Activated CD4-positive, CD25-positive, alpha-beta regulatory T cell treated with anti-CD3 and anti-CD28 coated beads, Interleukin-2, amount 50 U/mL, for 24 hours (primary cell): ENCODE measurements around the gene MARCHF3.
"Not testable (repeated sequence)": the region's sequence is repeated elsewhere in the genome, so short reads cannot be mapped to it uniquely, and the experiment has no call there.

Source experiments
- ATAC-seq, 2 donors: fragments of 150-1000 bp; cut with Tn5 transposase; one replicate each; pipeline ENCODE4 v1.10.0; 2021; ENCODE audit warnings: mild to moderate bottlenecking in 1 of 2, moderate library complexity in 1 of 2

Gene MARCHF3

DNA sequence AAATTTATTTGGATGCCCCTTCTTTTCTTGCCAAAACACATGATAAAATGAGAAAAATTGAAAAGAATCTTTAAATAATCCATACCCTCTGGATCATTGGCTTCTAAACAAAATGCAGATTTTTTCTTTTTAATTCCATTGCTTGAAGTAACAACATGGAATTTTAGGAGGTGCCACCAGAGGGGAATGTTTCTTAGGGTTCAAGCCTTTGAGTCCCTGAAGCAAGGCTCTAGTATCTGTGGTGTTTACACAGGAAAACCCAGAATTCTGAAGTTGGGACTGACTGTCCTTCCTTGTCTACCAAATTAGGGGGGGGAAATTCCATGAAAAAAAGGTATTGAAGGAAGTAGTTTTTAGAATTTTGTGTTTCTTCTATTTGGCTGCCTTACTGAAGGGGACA lies 184.0 kb downstream of the MARCHF3 start:
- no peak for ATAC-seq

DNA sequence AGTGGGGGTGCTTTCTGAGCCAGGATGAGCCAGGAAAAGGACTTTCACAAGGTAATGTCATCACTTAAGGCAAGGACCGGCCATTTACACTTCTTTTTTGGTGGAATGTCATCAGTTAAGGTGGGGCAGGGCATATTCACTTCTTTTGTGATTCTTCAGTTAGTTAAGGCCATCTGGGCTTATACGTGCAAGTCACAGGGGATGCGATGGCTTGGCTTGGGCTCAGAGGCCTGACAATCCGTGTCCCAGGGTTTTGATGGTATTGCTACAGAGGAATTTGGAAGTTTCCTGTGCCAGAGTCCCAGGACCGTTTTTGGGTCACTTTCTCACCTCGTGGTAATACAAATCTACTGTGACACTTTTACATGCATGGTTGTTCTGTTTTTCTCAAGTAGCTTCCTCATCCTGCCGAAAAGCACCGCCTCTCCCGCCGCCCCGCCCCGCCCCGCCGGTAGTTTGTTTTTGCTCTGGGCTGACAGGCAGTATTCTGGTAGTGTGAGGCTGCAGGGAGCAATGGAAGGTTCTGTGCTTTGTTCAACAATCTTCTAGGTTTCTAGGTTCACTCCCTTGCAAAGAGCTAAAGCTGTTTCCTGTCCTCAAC lies 184.8 kb downstream of the MARCHF3 start:
- peak; percentile 80 to 87 for ATAC-seq

DNA sequence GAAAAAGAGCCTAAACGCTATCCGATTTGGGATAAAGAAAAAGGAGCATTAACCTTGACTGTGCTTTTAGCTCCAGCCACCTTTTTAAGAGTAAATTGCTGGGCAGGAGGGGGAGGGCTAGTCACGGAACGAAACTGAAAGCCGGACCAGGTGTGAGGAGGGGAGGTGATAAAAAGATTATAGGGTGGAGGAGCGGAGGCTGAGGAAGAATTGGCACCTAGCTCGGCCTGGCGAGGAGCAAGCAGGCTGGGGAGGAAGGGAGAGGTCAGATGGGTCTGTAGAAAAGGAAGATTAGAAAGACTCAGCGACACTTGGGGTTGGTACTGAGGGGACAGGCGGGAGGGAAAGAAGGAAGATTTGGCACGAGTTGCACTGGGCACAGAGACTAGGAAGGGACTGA lies 187.0 kb downstream of the MARCHF3 start:
- ATAC-seq = not testable (repeated sequence)

DNA sequence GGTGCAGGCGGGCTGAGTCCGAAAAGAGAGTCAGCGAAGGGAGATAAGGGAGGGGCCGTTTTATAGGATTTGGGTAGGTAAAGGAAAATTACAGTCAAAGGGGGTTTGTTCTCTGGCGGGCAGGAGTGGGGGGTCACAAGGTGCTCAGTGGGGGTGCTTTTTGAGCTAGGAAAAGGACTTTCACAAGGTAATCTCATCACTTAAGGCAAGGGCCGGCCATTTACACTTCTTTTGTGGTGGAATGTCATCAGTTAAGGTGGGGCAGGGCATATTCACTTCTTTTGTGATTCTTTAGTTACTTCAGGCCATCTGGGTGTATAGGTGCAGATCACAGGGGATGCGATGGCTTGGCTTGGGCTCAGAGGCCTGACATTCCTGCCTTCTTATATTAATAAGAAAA lies 191.0 kb downstream of the MARCHF3 start:
- not testable (repeated sequence) for ATAC-seq

DNA sequence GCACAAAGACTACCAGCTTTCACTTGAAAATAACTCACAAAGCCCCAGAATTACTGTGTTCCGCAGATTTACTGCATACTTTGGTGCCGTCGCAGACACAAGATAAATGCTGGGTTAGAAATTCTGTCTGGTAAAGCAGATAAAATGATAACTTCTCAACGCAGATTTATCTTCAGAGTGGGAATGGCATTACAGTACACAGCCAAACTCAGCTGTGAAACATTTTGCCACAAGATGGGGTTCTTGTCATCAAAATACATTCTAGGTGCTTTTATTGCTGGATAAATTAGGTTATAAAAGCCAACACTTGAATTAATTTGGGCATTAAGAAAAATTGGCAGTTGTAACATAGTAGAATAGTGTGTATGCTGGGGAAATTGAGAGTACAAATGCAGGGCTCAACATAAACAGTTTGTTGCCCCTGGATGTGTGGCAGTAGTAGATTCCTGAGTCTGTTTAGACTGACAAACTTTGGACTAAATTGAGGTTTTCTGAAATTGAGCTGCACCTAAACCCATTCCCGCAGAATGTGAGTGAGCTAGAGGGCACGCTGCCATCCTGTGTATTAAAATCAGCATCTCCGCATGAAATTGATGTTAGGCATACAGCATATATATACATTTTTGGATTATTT lies 192.3 kb downstream of the MARCHF3 start:
- ATAC-seq = no peak

DNA sequence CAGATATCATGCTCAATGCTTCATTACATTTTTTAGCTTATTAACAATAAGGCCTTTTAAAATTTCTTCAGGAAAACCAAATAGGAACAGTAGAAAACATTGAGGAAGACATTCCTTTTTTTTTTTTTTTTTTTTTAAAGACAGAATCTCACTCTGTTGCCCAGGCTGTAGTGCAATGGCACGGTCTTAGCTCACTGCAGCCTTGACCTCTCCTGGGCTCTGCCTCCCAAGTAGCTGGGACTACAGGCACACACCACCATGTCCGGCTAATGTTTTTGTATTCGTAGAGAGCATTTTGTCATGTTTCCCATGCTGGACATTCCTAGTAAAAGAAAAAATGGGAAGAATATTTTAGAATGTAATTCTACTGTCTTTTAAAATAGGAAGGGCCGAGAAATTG lies 193.1 kb downstream of the MARCHF3 start:
- no peak for ATAC-seq

DNA sequence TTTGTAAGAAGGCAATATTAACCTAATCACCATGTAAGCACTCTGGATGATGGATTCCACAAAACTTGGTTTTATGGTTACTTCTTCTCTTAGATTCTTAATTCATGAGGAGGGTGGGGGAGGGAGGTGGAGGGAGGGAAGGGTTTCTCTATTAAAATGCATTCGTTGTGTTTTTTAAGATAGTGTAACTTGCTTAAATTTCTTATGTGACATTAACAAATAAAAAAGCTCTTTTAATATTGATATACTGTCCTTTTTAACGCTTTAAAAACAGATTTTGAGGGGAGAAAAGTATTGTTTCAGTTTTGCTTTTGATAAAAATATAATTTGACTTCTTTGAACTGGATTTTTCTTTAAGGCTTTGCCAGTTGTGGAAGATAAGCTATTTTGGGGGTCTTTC lies 193.6 kb downstream of the MARCHF3 start:
- no peak for ATAC-seq

DNA sequence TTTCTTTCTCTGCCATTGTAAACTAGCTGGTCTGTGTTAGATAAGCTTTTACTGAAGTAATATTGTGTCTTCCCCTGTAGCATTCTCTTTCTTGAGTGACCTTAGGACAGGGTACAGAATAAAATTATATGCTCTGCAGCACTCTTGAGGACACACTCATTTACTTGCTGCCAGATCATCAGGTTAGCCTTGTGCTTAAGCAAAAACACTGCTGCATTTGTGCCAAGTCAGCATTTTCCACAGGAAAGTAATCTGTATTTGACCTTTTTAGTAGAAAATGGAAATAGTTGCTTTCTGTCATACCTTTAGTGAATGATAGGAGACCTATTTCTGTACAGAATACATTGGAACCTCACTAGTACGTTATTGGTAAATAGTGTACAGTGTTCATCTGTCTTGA lies 199.2 kb downstream of the MARCHF3 start:
- ATAC-seq = peak in 1 of 2 donors; percentile 13

DNA sequence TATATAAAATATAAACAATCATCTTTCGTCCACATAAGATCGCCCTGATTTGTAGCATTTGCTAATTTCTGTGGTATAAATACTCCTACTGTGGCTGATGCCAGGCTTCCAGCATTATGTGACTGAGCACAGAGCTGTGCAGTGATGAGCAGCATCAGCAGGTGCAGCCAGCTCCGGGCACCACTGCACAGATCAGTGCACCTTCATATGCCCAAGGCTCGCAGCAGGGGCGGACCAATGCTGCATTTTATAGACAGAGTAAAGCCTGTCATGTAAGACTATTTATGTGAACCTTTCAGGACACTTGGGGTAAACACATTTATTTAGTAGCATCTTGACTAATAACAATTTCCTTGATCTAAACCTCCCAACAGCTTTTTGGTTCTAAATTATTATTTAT lies 200.3 kb downstream of the MARCHF3 start:
- ATAC-seq = no peak

DNA sequence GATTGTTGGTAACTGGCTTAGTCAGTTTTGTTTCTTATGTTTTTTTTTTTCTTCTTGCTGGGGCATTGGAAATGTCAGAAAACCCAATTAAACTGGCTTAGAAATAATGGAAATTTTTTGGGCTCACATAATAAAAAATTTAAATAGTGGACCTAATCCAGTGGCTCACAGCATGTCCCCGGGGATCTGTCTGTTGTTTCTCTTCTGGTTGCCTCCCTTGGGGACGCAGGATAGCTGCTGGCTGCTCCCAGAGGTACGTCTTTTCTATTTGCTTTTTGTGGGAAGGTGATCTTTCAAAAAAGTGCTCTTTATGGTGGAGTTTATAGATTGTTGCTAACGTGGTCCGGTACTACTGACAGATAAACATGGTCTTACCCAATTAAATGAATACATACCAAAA lies 201.3 kb downstream of the MARCHF3 start:
- ATAC-seq = no peak

DNA sequence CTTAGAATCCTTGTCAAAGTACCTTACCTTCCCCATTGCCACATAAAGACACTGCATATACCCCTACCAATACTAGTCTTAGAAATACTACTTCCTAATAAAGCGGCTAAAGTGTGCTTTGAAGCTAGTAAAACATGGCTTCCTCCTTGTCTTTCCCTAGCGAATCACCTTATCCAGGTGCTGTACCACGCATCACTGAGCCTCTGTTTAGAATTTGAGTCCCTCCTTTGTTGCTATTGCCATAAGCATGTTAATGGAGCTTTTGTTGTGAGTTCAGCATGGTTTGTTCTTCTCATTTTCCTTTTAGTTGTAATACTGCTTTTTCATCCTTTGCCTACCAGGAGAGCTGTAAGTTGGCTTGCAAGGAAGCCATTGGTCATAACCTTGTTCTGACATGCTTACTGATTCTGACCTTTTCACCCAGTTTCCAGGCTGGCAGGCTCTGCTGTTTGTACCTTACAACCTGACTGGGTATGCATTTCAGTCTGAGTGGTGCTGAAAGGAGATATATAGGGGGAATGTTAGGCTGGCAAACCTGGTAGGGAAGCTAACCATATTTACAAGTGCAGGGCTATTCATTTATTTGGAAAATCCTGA lies 203.6 kb downstream of the MARCHF3 start:
- no peak for ATAC-seq

DNA sequence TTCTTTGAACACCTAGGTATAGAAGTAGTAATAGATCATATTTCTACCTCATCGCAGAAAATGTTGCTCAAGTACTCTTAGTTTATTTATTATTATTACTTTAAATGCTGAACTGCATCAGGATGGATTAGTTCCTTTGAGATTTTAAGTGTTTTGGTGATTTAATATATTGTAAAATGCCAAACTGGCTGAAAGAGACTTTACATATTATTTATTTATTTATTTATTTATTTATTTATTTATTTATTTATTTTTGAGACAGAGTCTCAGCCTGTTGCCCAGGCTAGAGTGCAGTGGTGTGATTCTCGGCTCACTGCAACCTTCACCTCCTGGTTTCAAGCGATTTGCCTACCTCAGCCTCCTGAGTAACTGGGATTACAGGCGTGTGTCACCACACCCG lies 211.1 kb downstream of the MARCHF3 start:
- no peak for ATAC-seq

DNA sequence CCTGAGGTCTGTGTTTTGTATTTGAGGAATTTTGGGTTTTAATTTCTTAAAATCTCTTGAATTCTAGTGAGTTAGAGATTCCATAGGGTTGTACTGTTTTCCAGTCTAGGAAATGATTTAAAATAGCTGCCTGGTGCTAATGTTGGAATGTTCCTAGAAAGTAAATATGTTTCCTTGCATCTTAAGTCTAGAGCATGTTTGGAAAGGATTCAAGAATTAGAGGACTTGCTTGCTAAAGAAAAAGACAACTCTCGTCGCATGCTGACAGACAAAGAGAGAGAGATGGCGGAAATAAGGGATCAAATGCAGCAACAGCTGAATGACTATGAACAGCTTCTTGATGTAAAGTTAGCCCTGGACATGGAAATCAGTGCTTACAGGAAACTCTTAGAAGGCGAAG lies 211.6 kb downstream of the MARCHF3 start:
- ATAC-seq = no peak
